CD14-positive monocyte (primary cell): Measurements from ENCODE around the gene GNPAT. TPM values are rescaled to one million over a fixed set of nuclear protein-coding genes. Genes with fewer than 3 reads are reported as not detected.

Experiments used
- DNase-seq, 3 donors: peaks; one replicate each; pipeline ENCODE4 v3.0.0-alpha.2; 2011 to 2022
- H2AFZ ChIP-seq: 2 replicates; pipeline ENCODE4 v1.6.0; 2012; ENCODE audit warnings: mild to moderate bottlenecking, low read depth, low read length, inconsistent platforms; ENCODE audit not compliant: insufficient read depth, poor library complexity, severe bottlenecking
- H3K27ac ChIP-seq, 2 donors: 1 replicate in 1 of 2; 2 replicates in 1 of 2; pipeline ENCODE4 v1.5.1; 2012 to 2013; ENCODE audit warnings: low read length in 2 of 2, control low read depth in 1 of 2, inconsistent platforms in 1 of 2, low read depth in 1 of 2, mild to moderate bottlenecking in 1 of 2
- H3K27me3 ChIP-seq, 2 donors: one replicate each; pipeline versions ENCODE4 v1.6.0 to v1.6.1; 2011 to 2013; ENCODE audit warnings: low read length in 2 of 2; ENCODE audit not compliant: control insufficient read depth in 2 of 2, insufficient read depth in 2 of 2
- H3K36me3 ChIP-seq, 2 donors: replicated peaks in 1 of 2; 1 replicate in 1 of 2; 2 replicates in 1 of 2; pipeline versions ENCODE4 v1.5.1 to v1.6.1; 2012 to 2013; ENCODE audit warnings: low read length in 2 of 2, control low read depth in 1 of 2, inconsistent platforms in 1 of 2, mild to moderate bottlenecking in 1 of 2; ENCODE audit not compliant: insufficient read depth in 2 of 2, control insufficient read depth in 1 of 2
- H3K4me1 ChIP-seq, 2 donors: 1 replicate in 1 of 2; 2 replicates in 1 of 2; pipeline versions ENCODE4 v1.5.1 to v1.6.1; 2012 to 2013; ENCODE audit warnings: low read length in 2 of 2, control low read depth in 1 of 2, inconsistent platforms in 1 of 2, mild to moderate bottlenecking in 1 of 2, moderate library complexity in 1 of 2; ENCODE audit not compliant: insufficient read depth in 2 of 2, control insufficient read depth in 1 of 2
- H3K4me2 ChIP-seq: replicated peaks from 2 replicates; pipeline ENCODE3; 2012; ENCODE audit warnings: low read length, moderate library complexity, mild to moderate bottlenecking; ENCODE audit not compliant: poor library complexity, severe bottlenecking; ENCODE audit errors: extremely low read depth
- H3K4me3 ChIP-seq, 3 experiments: fragments of 200-600 bp in 1 of 3; sonication (generic) in 1 of 3; replicated peaks in 1 of 3; 1 replicate in 2 of 3; 2 replicates in 1 of 3; pipeline ENCODE4 v1.5.1; 2011 to 2013; ENCODE audit warnings: low read length in 3 of 3, mild to moderate bottlenecking in 3 of 3, control low read depth in 2 of 3, low read depth in 2 of 3, inconsistent platforms in 1 of 3, moderate library complexity in 1 of 3
- H3K79me2 ChIP-seq: 2 replicates; pipeline ENCODE4 v1.6.0; 2012; ENCODE audit warnings: mild to moderate bottlenecking, control low read depth, inconsistent platforms, low read length, moderate library complexity; ENCODE audit not compliant: insufficient read depth
- H3K9ac ChIP-seq: 2 replicates; pipeline ENCODE4 v1.6.0; 2017; ENCODE audit warnings: low read length, mild to moderate bottlenecking; ENCODE audit not compliant: insufficient read depth, poor library complexity, severe bottlenecking
- H3K9me3 ChIP-seq, 2 donors: replicated peaks in 1 of 2; 1 replicate in 1 of 2; 2 replicates in 1 of 2; pipeline versions ENCODE4 v1.5.1 to v1.6.1; 2012 to 2013; ENCODE audit warnings: low read length in 2 of 2, control low read depth in 1 of 2; ENCODE audit not compliant: control insufficient read depth in 1 of 2, insufficient read depth in 1 of 2
- H4K20me1 ChIP-seq: 2 replicates; pipeline ENCODE4 v1.6.0; 2012; ENCODE audit warnings: mild to moderate bottlenecking, low read length, control low read depth, moderate library complexity; ENCODE audit not compliant: insufficient read depth
- H3K27ac Mint-ChIP-seq, 7 donors: one replicate each; pipeline ENCODE4 v1.8.0; 2020; ENCODE audit warnings: mild to moderate bottlenecking in 7 of 7, mixed read lengths in 7 of 7, moderate library complexity in 6 of 7, inconsistent platforms in 2 of 7
- H3K27me3 Mint-ChIP-seq, 3 donors: one replicate each; pipeline ENCODE4 v1.8.0; 2021 to 2022; ENCODE audit warnings: low read depth in 3 of 3, mild to moderate bottlenecking in 3 of 3, mixed read lengths in 3 of 3, moderate library complexity in 3 of 3, inconsistent platforms in 1 of 3
- H3K36me3 Mint-ChIP-seq, 2 donors: one replicate each; pipeline ENCODE4 v1.8.0; 2020; ENCODE audit warnings: mixed read lengths in 2 of 2, inconsistent platforms in 1 of 2, mild to moderate bottlenecking in 1 of 2
- H3K4me1 Mint-ChIP-seq: one replicate; pipeline ENCODE4 v1.8.0; 2020; ENCODE audit warnings: mild to moderate bottlenecking, mixed read lengths
- H3K4me3 Mint-ChIP-seq, 2 donors: one replicate each; pipeline ENCODE4 v1.8.0; 2020; ENCODE audit warnings: mild to moderate bottlenecking in 2 of 2, mixed read lengths in 2 of 2, moderate library complexity in 1 of 2
- H3K9me3 Mint-ChIP-seq, 7 donors: one replicate each; pipeline ENCODE4 v1.8.0; 2020 to 2022; ENCODE audit warnings: mixed read lengths in 7 of 7, mild to moderate bottlenecking in 6 of 7, moderate library complexity in 6 of 7, inconsistent platforms in 2 of 7
- WGBS: methylation state at CpG from one replicate; pipeline ENCODE4 v1.1.5; 2013; ENCODE audit warnings: missing lambda C conversion rate; ENCODE audit not compliant: insufficient coverage; 5-methylcytosine and 5-hydroxymethylcytosine counted together
- intact Hi-C, 2 donors: fragments of 100-400 bp; cut with micrococcal nuclease; formaldehyde crosslinking; loops; one replicate each; pipeline versions ENCODE4 v1.15.0 to v1.15.1; 2023
- polyA plus RNA-seq, 3 donors: library from polyadenylated mRNA; depleted of rRNA in 1 of 3; unstranded in 2 of 3; stranded (reverse) in 1 of 3; fragments of 300-500 nt in 2 of 3; fragments of >200 nt in 1 of 3; fragmentation: Illumina TruSeq in 2 of 3; gene quantifications; 1 replicate in 2 of 3; 2 replicates in 1 of 3; pipeline ENCODE4 v1.2.3, GENCODE V29; 2012 to 2021
- TF ChIP-seq, protein P1 (sequence below): fragments of 200-600 bp; IDR thresholded peaks from one replicate; pipeline ENCODE4 v1.8.0; 2022; ENCODE audit warnings: antibody characterized with exemption, mild to moderate bottlenecking

The GNPAT gene
- polyA plus RNA-seq, 3 donors: 20.8 to 40.3 (median 34.8) TPM

DNA sequence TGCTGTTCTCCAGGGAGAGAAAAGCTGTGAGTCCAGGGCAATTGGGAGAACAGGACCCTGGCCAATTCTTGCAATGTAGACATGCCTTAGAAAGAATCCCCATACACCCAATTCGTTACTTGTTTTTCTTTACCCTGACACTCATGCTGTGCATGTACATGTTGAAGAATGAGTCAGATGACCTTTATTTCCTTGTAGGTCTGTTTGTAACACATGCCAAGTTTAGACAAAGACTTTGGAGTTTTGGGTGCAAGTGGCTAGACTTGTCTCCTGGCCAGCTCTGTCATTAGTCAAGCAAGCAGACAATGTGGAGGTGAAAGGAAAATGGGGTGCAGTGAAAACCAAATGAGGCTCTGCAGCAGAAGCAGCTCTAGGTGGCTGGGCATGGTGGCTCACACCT is 38.1 kb downstream of the GNPAT start:
- peaks cover 0 to 4% (median 2%) of the 10 kb centered on the region in 7 donors for H3K9me3 Mint-ChIP-seq
- intact Hi-C loops: no loop called here
- no CpG with 5 or more reads among the region's 1 CpG for WGBS
- Histone ChIP-seq H4K20me1 (no peaks in the 10 kb centered on the region), H3K36me3 (peaks cover 35 to 45% of the 10 kb centered on the region in 2 donors), H3K4me1 (no peaks in the 10 kb centered on the region), H3K9me3 (no peaks in the 10 kb centered on the region), H3K27me3 (no peaks in the 10 kb centered on the region), H3K4me3 (no peak overlapping the region), H3K79me2 (no peaks in the 10 kb centered on the region), H3K9ac (no peak overlapping the region), H3K27ac (no peak overlapping the region), H3K4me2 (no peak overlapping the region), H2AFZ (no peak overlapping the region)
- H3K27ac Mint-ChIP-seq: peak overlapping the region in 1 of 7 donors; percentile 4
- TF ChIP-seq, protein P1, sequence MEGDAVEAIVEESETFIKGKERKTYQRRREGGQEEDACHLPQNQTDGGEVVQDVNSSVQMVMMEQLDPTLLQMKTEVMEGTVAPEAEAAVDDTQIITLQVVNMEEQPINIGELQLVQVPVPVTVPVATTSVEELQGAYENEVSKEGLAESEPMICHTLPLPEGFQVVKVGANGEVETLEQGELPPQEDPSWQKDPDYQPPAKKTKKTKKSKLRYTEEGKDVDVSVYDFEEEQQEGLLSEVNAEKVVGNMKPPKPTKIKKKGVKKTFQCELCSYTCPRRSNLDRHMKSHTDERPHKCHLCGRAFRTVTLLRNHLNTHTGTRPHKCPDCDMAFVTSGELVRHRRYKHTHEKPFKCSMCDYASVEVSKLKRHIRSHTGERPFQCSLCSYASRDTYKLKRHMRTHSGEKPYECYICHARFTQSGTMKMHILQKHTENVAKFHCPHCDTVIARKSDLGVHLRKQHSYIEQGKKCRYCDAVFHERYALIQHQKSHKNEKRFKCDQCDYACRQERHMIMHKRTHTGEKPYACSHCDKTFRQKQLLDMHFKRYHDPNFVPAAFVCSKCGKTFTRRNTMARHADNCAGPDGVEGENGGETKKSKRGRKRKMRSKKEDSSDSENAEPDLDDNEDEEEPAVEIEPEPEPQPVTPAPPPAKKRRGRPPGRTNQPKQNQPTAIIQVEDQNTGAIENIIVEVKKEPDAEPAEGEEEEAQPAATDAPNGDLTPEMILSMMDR: no peak
- H3K4me3 Mint-ChIP-seq: no peak overlapping the region
- H3K4me1 Mint-ChIP-seq: peaks cover 4% of the 10 kb centered on the region
- H3K36me3 Mint-ChIP-seq: peaks cover 36 to 45% of the 10 kb centered on the region in 2 donors
- H3K27me3 Mint-ChIP-seq: peaks cover 0 to 3% (median 0%) of the 10 kb centered on the region in 3 donors
- no peak for DNase-seq

DNA sequence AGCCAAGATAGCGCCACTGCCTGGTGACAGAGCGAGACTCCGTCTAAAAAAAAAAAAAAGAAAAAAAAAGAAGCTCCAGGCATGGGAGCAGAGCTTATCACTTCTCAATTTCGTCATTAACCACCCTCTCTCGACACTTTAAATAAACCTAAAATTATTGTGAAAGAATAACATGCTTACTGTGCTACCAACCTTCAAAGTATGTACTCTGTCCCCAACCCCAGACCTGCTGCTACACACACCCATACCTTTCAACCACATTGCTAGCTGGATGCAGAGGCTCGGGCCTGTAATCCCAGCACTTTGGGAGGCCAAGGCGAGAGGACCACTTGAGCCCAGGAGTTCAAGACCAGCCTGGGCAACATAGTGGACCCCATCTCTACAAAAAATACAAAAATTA is 38.7 kb downstream of the GNPAT start:
- H3K9me3 Mint-ChIP-seq: peaks cover 0 to 4% (median 2%) of the 10 kb centered on the region in 7 donors
- no peak overlapping the region for H3K9ac ChIP-seq
- H3K4me1 ChIP-seq: no peaks in the 10 kb centered on the region
- peaks cover 29 to 39% of the 10 kb centered on the region in 2 donors for H3K36me3 ChIP-seq
- H3K4me1 Mint-ChIP-seq: peaks cover 4% of the 10 kb centered on the region
- H3K27ac ChIP-seq: no peak overlapping the region
- H3K27ac Mint-ChIP-seq: no peak overlapping the region
- H3K36me3 Mint-ChIP-seq: peaks cover 30 to 39% of the 10 kb centered on the region in 2 donors
- no peak for DNase-seq
- TF ChIP-seq, protein P1: no peak
- no peaks in the 10 kb centered on the region for H3K79me2 ChIP-seq
- H3K4me3 ChIP-seq: no peak overlapping the region
- 93% methylated on average over 2 of the region's 7 CpGs for WGBS
- H3K4me3 Mint-ChIP-seq: no peak overlapping the region
- no peaks in the 10 kb centered on the region for H3K27me3 ChIP-seq
- intact Hi-C loops: no loop called here
- H2AFZ ChIP-seq: no peak overlapping the region
- H4K20me1 ChIP-seq: no peaks in the 10 kb centered on the region
- H3K27me3 Mint-ChIP-seq: peaks cover 0 to 3% (median 0%) of the 10 kb centered on the region in 3 donors
- H3K4me2 ChIP-seq: no peak overlapping the region
- no peaks in the 10 kb centered on the region for H3K9me3 ChIP-seq
